ENCODE results near the gene WWOX.

DNA sequence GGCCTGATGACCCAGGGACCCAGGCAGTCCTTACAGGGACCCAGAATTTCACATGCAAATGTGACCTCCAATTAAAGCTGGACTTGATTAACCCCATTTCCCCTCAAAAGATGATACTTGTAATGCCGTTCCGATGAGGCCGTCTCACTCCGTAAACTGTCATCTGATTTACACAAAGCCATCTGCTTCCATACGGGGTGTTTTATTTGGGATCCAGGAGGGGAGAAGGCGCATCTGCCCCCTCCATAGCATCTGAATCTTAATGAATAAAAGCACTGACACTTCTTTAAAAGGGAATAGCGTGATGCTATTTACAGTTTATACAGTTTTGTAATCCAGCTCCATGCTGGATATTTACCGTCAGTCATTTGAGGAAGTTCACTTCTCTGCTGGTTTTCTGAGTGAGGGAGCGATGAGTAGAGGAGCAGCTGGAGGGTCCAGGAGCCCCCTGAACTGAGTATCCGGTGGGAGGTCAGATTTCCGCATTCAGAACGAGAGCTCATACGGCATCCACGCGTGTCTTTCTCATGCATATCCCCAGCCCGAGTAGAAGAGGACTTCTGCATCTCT, 452.7 kb downstream of the WWOX start:
- TF ChIP-seq, protein P1, sequence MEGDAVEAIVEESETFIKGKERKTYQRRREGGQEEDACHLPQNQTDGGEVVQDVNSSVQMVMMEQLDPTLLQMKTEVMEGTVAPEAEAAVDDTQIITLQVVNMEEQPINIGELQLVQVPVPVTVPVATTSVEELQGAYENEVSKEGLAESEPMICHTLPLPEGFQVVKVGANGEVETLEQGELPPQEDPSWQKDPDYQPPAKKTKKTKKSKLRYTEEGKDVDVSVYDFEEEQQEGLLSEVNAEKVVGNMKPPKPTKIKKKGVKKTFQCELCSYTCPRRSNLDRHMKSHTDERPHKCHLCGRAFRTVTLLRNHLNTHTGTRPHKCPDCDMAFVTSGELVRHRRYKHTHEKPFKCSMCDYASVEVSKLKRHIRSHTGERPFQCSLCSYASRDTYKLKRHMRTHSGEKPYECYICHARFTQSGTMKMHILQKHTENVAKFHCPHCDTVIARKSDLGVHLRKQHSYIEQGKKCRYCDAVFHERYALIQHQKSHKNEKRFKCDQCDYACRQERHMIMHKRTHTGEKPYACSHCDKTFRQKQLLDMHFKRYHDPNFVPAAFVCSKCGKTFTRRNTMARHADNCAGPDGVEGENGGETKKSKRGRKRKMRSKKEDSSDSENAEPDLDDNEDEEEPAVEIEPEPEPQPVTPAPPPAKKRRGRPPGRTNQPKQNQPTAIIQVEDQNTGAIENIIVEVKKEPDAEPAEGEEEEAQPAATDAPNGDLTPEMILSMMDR (IDR thresholded peaks at IDR 0.05; ENCODE audit: control extremely low read depth in 1 of 3, insufficient read depth in 1 of 3, low read depth in 1 of 3, low read length in 3 of 3): no peak
- no peak for TF ChIP-seq EZH2 (IDR thresholded peaks at IDR 0.05; ENCODE audit: low read depth, low read length, severe bottlenecking)
- TF ChIP-seq POLR2AphosphoS5 (IDR thresholded peaks at IDR 0.05; ENCODE audit: low read depth, low read length): no peak
- TF ChIP-seq POLR2A (IDR thresholded peaks at IDR 0.05; ENCODE audit: control extremely low read depth in 1 of 2, low read depth in 2 of 2, low read length in 2 of 2): no peak
- TF ChIP-seq YY1 (IDR thresholded peaks at IDR 0.05; ENCODE audit: low read depth, low read length): no peak
- TF ChIP-seq CHD2 (IDR thresholded peaks at IDR 0.05; ENCODE audit: low read length): no peak
- no peak for TF ChIP-seq FOSL1 (IDR thresholded peaks at IDR 0.05; ENCODE audit: insufficient read depth, low read depth, low read length)
- TF ChIP-seq RFX5 (IDR thresholded peaks at IDR 0.05; ENCODE audit: borderline replicate concordance, low read depth, low read length): no peak
- TF ChIP-seq TAF7 (optimal IDR thresholded peaks at IDR 0.05; ENCODE audit: borderline replicate concordance, low read depth, low read length): no peak
- TF ChIP-seq SUZ12 (IDR thresholded peaks at IDR 0.05; ENCODE audit: low read length): no peak
- no peak for TF ChIP-seq SIRT6 (IDR thresholded peaks at IDR 0.05; ENCODE audit: low read length)
- no peak for TF ChIP-seq NRF1 (IDR thresholded peaks at IDR 0.05; ENCODE audit: low read depth, low read length)

Data from H1 (cell line).